ENCODE results near the gene ADGRG4. TPM values are rescaled to one million over a fixed set of nuclear protein-coding genes. Genes with fewer than 3 reads are reported as not detected.
"Not testable (repeated sequence)": the region's sequence is repeated elsewhere in the genome, so short reads cannot be mapped to it uniquely, and the experiment has no call there.

ADGRG4 gene
- polyA plus RNA-seq, 1 experiment, result not detected

GRCh38 chrX:136431625-136432024, 130.9 kb downstream of the ADGRG4 start:
- Histone ChIP-seq H3K27me3 (ENCODE audit: control insufficient read depth, insufficient read depth, low read length) (no peaks in the 10 kb centered on the region), H3K9me3 (ENCODE audit: control insufficient read depth, insufficient read depth, low read length) (no peaks in the 10 kb centered on the region), H3K4me3 (ENCODE audit: low read depth, low read length) (no peak overlapping the region), H3K27ac (ENCODE audit: low read depth, low read length) (no peak overlapping the region)
- TF ChIP-seq CTCF (IDR thresholded peaks at IDR 0.05; ENCODE audit: low read depth, low read length), result no peak
- no peak for DNase-seq (ENCODE audit: low read depth, low spot score)
- ChIA-PET POLR2A (no interaction called here), CTCF (no interaction called here)

- H3K4me3 ChIP-seq (ENCODE audit: low read depth, low read length), result no peak overlapping the region
- H3K9me3 ChIP-seq (ENCODE audit: control insufficient read depth, insufficient read depth, low read length), result no peaks in the 10 kb centered on the region
- no peak overlapping the region for H3K27ac ChIP-seq (ENCODE audit: low read depth, low read length)
- DNase-seq (ENCODE audit: low read depth, low spot score), result no peak
- ChIA-PET CTCF (no interaction called here), POLR2A (no interaction called here)
- no peak for TF ChIP-seq CTCF (IDR thresholded peaks at IDR 0.05; ENCODE audit: low read depth, low read length)
- no peaks in the 10 kb centered on the region for H3K27me3 ChIP-seq (ENCODE audit: control insufficient read depth, insufficient read depth, low read length)
Measured at GRCh38 chrX:136437774-136438173, 137.0 kb downstream of the ADGRG4 start.

GRCh38 chrX:136438192-136438591, 137.4 kb downstream of the ADGRG4 start:
- no peaks in the 10 kb centered on the region for H3K9me3 ChIP-seq (ENCODE audit: control insufficient read depth, insufficient read depth, low read length)
- H3K27me3 ChIP-seq (ENCODE audit: control insufficient read depth, insufficient read depth, low read length), result no peaks in the 10 kb centered on the region
- no peak overlapping the region for H3K4me3 ChIP-seq (ENCODE audit: low read depth, low read length)
- no peak for DNase-seq (ENCODE audit: low read depth, low spot score)
- no peak overlapping the region for H3K27ac ChIP-seq (ENCODE audit: low read depth, low read length)
- TF ChIP-seq CTCF (IDR thresholded peaks at IDR 0.05; ENCODE audit: low read depth, low read length), result no peak
- CTCF ChIA-PET, result no interaction called here
- POLR2A ChIA-PET, result no interaction called here

- DNase-seq (ENCODE audit: low read depth, low spot score); CTCF ChIA-PET; H3K9me3 ChIP-seq (ENCODE audit: control insufficient read depth, insufficient read depth, low read length): not testable (repeated sequence)
Measured at GRCh38 chrX:136445674-136446073, 144.9 kb downstream of the ADGRG4 start.

GRCh38 chrX:136446208-136446607, 145.4 kb downstream of the ADGRG4 start:
- CTCF ChIA-PET, result no interaction called here
- POLR2A ChIA-PET, result no interaction called here
- no peak overlapping the region for H3K4me3 ChIP-seq (ENCODE audit: low read depth, low read length)

More at GRCh38 chrX:136445674-136446073, 144.9 kb downstream of the ADGRG4 start:
- H3K4me3 ChIP-seq (ENCODE audit: low read depth, low read length); H3K27me3 ChIP-seq (ENCODE audit: control insufficient read depth, insufficient read depth, low read length); H3K27ac ChIP-seq (ENCODE audit: low read depth, low read length); POLR2A ChIA-PET: not testable (repeated sequence)

More at GRCh38 chrX:136446208-136446607, 145.4 kb downstream of the ADGRG4 start:
- no peak for DNase-seq (ENCODE audit: low read depth, low spot score)
- no peak for TF ChIP-seq CTCF (IDR thresholded peaks at IDR 0.05; ENCODE audit: low read depth, low read length)
- Histone ChIP-seq H3K9me3 (ENCODE audit: control insufficient read depth, insufficient read depth, low read length) (no peaks in the 10 kb centered on the region; the same call in 1 of the 2 replicates), H3K27ac (ENCODE audit: low read depth, low read length) (no peak overlapping the region), H3K27me3 (ENCODE audit: control insufficient read depth, insufficient read depth, low read length) (no peaks in the 10 kb centered on the region)

Data from AG04450 (cell line).